Brain microvascular endothelial cell (primary cell): Measurements from ENCODE around the gene GHDC.
"Not testable (repeated sequence)": the region's sequence is repeated elsewhere in the genome, so short reads cannot be mapped to it uniquely, and the experiment has no call there.

Experiments
- DNase-seq: peaks from one replicate; pipeline ENCODE4 v3.0.0-alpha.2; 2020
- H3K27ac ChIP-seq: fragments of 250-450 bp; sonication (Bioruptor Pico); 2 replicates; pipeline ENCODE4 v1.5.1; 2020; ENCODE audit warnings: mild to moderate bottlenecking, moderate library complexity
- H3K27me3 ChIP-seq: fragments of 250-450 bp; sonication (Bioruptor Pico); replicated peaks from 2 replicates; pipeline ENCODE4 v1.5.1; 2020; ENCODE audit warnings: mild to moderate bottlenecking
- H3K36me3 ChIP-seq: fragments of 250-450 bp; sonication (Bioruptor Pico); replicated peaks from 2 replicates; pipeline ENCODE4 v1.5.1; 2020; ENCODE audit warnings: mild to moderate bottlenecking
- H3K4me3 ChIP-seq: 2 replicates; pipeline ENCODE4 v1.5.1; 2011; ENCODE audit warnings: low read depth, mild to moderate bottlenecking, control low read depth, low read length, moderate library complexity
- CTCF ChIP-seq: IDR thresholded peaks from 2 replicates; pipeline ENCODE4 v1.5.1; 2011; ENCODE audit warnings: low read depth, mild to moderate bottlenecking, moderate library complexity, low read length, control low read depth, inconsistent platforms; ENCODE audit errors: missing control alignments
- in situ Hi-C: cut with HindIII; loops from 2 replicates; pipeline ENCODE4 v1.10.0; 2017; ENCODE audit warnings: low sequenced_read_pairs, low pct_ligation_motif_present

GHDC gene

GRCh38 chr17:42191275-42191608, 3.1 kb downstream of the GHDC start:
- DNase-seq: no peak
- Histone ChIP-seq H3K4me3 (no peak overlapping the region), H3K27ac (no peak overlapping the region), H3K27me3 (no peaks in the 10 kb centered on the region), H3K36me3 (no peaks in the 10 kb centered on the region)
- in situ Hi-C loops: no loop called here
- no peak for TF ChIP-seq CTCF

GRCh38 chr17:42190491-42191274, 3.6 kb downstream of the GHDC start:
- DNase-seq: no peak
- TF ChIP-seq CTCF: no peak
- Histone ChIP-seq H3K27ac (no peak overlapping the region), H3K36me3 (no peaks in the 10 kb centered on the region), H3K27me3 (no peaks in the 10 kb centered on the region), H3K4me3 (no peak overlapping the region)
- in situ Hi-C loops: no loop called here

- no peaks in the 10 kb centered on the region for H3K36me3 ChIP-seq
- TF ChIP-seq CTCF: no peak
- H3K27me3 ChIP-seq: no peaks in the 10 kb centered on the region
- in situ Hi-C loops: no loop called here
- no peak overlapping the region for H3K4me3 ChIP-seq
- DNase-seq: no peak
- no peak overlapping the region for H3K27ac ChIP-seq
Observed at GRCh38 chr17:42189651-42189965, 4.7 kb downstream of the GHDC start.

GRCh38 chr17:42188749-42189650, 5.3 kb downstream of the GHDC start:
- TF ChIP-seq CTCF: no peak
- H3K36me3 ChIP-seq: no peaks in the 10 kb centered on the region
- DNase-seq: no peak
- H3K4me3 ChIP-seq: no peak overlapping the region
- H3K27ac ChIP-seq: no peak overlapping the region
- no peaks in the 10 kb centered on the region for H3K27me3 ChIP-seq
- in situ Hi-C loops: no loop called here

GRCh38 chr17:42187833-42188232, 6.5 kb downstream of the GHDC start:
- DNase-seq: no peak
- Histone ChIP-seq H3K36me3 (no peaks in the 10 kb centered on the region), H3K4me3 (no peak overlapping the region), H3K27ac (no peak overlapping the region), H3K27me3 (no peaks in the 10 kb centered on the region)
- TF ChIP-seq CTCF: no peak
- in situ Hi-C loops: no loop called here

- DNase-seq, H3K4me3 ChIP-seq, H3K27me3 ChIP-seq, H3K36me3 ChIP-seq, H3K27ac ChIP-seq, in situ Hi-C loops: not testable (repeated sequence)
Observed at GRCh38 chr17:42186191-42186590, 8.1 kb downstream of the GHDC start.
